K562 (cell line): Measurements from ENCODE around the gene FKBP2. TPM values are rescaled to one million over a fixed set of nuclear protein-coding genes. Genes with fewer than 3 reads are reported as not detected.

Experiments
- CBX3 ChIP-seq, 2 experiments: IDR thresholded peaks; 1 replicate in 1 of 2; 2 replicates in 1 of 2; pipeline ENCODE4 v1.6.1; 2012; ENCODE audit warnings: inconsistent platforms in 2 of 2, low read length in 2 of 2, borderline replicate concordance in 1 of 2, control low read depth in 1 of 2
- ESRRB ChIP-seq: fragments of 250-450 bp; sonication (Bioruptor Pico); IDR thresholded peaks from 2 replicates; pipeline ENCODE4 v1.5.0; 2020; ENCODE audit warnings: mild to moderate bottlenecking, moderate library complexity, borderline replicate concordance
- ETS2 ChIP-seq: IDR thresholded peaks from 2 replicates; pipeline ENCODE4 v1.6.1; 2016; ENCODE audit warnings: borderline replicate concordance, missing genetic modification characterization, mild to moderate bottlenecking, moderate library complexity, missing compliant biosample characterization; ENCODE audit not compliant: poor library complexity, severe bottlenecking
- FOXK1 ChIP-seq: sonication (generic); formaldehyde crosslinking; IDR thresholded peaks from 2 replicates; pipeline ENCODE4 v1.8.0; 2022; ENCODE audit warnings: missing genetic modification reagents, mild to moderate bottlenecking, borderline replicate concordance
- FOXM1 ChIP-seq, 2 experiments: fragments of 450-650 bp in 1 of 2; sonication (generic) in 1 of 2; formaldehyde crosslinking in 1 of 2; IDR thresholded peaks; 2 replicates each; pipeline versions ENCODE4 v1.6.1 to v1.9.0; 2017 to 2022; ENCODE audit warnings: low read depth in 2 of 2, mild to moderate bottlenecking in 2 of 2, missing genetic modification reagents in 1 of 2, moderate library complexity in 1 of 2
- FOXO4 ChIP-seq: fragments of 450-650 bp; formaldehyde crosslinking; IDR thresholded peaks from 2 replicates; pipeline ENCODE4 v1.4.0; 2020; ENCODE audit warnings: mild to moderate bottlenecking, moderate library complexity
- FOXP4 ChIP-seq: sonication (generic); formaldehyde crosslinking; IDR thresholded peaks from 2 replicates; pipeline ENCODE4 v1.8.0; 2022; ENCODE audit warnings: mild to moderate bottlenecking, missing genetic modification reagents, borderline replicate concordance
- KLF10 ChIP-seq: fragments of 250-450 bp; sonication (Bioruptor Pico); IDR thresholded peaks from 2 replicates; pipeline ENCODE4 v1.6.1; 2021; ENCODE audit warnings: matching md5 sums
- KLF6 ChIP-seq: fragments of 250-450 bp; sonication (Bioruptor Pico); IDR thresholded peaks from 2 replicates; pipeline ENCODE4 v1.4.0; 2020; ENCODE audit warnings: mild to moderate bottlenecking, moderate library complexity, borderline replicate concordance
- MCM3 ChIP-seq: fragments of 450-650 bp; IDR thresholded peaks from 2 replicates; pipeline ENCODE4 v1.6.1; 2016
- POLR2A ChIP-seq: fragments of 450-650 bp; conservative IDR thresholded peaks from 2 replicates; pipeline ENCODE4 v1.6.1; 2016
- POLR2G ChIP-seq: fragments of 200-400 bp; formaldehyde crosslinking; IDR thresholded peaks from 2 replicates; pipeline ENCODE4 v1.6.1; 2017; ENCODE audit warnings: low read depth, mild to moderate bottlenecking, antibody characterized with exemption, low read length, moderate library complexity
- PURB ChIP-seq: sonication (generic); formaldehyde crosslinking; IDR thresholded peaks from 2 replicates; pipeline ENCODE4 v1.9.0; 2021; ENCODE audit warnings: low read depth, mild to moderate bottlenecking, missing genetic modification reagents
- STAT5A ChIP-seq: IDR thresholded peaks from 2 replicates; pipeline ENCODE4 v1.6.1; 2012; ENCODE audit warnings: low read length, inconsistent platforms, borderline replicate concordance
- ZBTB5 ChIP-seq: fragments of 450-650 bp; IDR thresholded peaks from 2 replicates; pipeline ENCODE4 v1.6.1; 2017; ENCODE audit warnings: antibody characterized with exemption
- ZFX ChIP-seq: sonication (generic); formaldehyde crosslinking; IDR thresholded peaks from 2 replicates; pipeline ENCODE4 v1.8.0; 2022; ENCODE audit warnings: mild to moderate bottlenecking, missing genetic modification reagents, moderate library complexity
- ZNF780A ChIP-seq: fragments of 250-450 bp; sonication (Bioruptor Pico); IDR thresholded peaks from 2 replicates; pipeline ENCODE4 v1.5.0; 2021; ENCODE audit warnings: mild to moderate bottlenecking
- polyA plus RNA-seq, 8 experiments: library from polyadenylated mRNA; depleted of rRNA in 4 of 8; stranded (reverse) in 5 of 8; unstranded in 3 of 8; fragments of >200 nt; fragmentation: Nextera tagmentation in 2 of 8; fragmentation: Illumina TruSeq in 1 of 8; extraction: Ambion mirVana in 2 of 8; extraction: Trizol in 1 of 8; gene quantifications; 2 replicates each; pipeline versions ENCODE4 v1.2.1 to v1.2.3, GENCODE V29; 2011 to 2014; ENCODE audit warnings: inconsistent platforms in 1 of 8, missing spikeins in 1 of 8
- total RNA-seq, 7 experiments: library from RNA; depleted of rRNA in 6 of 7; stranded (reverse); fragments of >200 nt in 6 of 7; fragmentation: Illumina TruSeq in 2 of 7; extraction: Trizol in 2 of 7; gene quantifications; 2 replicates each; pipeline versions ENCODE4 v1.2.1 to v1.2.3, GENCODE V29; 2011 to 2021; ENCODE audit warnings: low replicate concordance in 1 of 7
- TF ChIP-seq, protein P1 (sequence below): IDR thresholded peaks from 3 replicates; pipeline ENCODE4 v1.6.1; 2011; ENCODE audit warnings: borderline replicate concordance, mild to moderate bottlenecking, moderate library complexity; ENCODE audit not compliant: insufficient read length; ENCODE audit errors: extremely low read depth

The FKBP2 gene
- total and polyA plus RNA-seq, 9 of the 15 experiments (the other 6 are each of a cell fraction or from before 2014, with no cell fraction given) = 3.5 to 151 (median 58.1) TPM

- TF ChIP-seq FOXP4 (CRISPR knock-in tag) (peak; percentile 81; the same call in 1 of the 2 replicates), KLF10 (no peak), PURB (CRISPR knock-in tag) (no peak), POLR2A (peak; percentile 88), FOXO4 (CRISPR knock-in tag) (peak; percentile 32; the same call in 1 of the 2 replicates), STAT5A (no peak), CBX3 (IDR thresholded peaks at IDR 0.05; ENCODE audit: borderline replicate concordance in 1 of 2, low read length in 2 of 2) (0 out of 3 replicates have a peak, but pooled peaks of 1 of the 2 experiments have one; percentile 17), FOXK1 (CRISPR knock-in tag) (no peak; the same call in 1 of the 2 replicates), ETS2 (tag) (peak; percentile 14), ZNF780A (CRISPR knock-in tag) (no peak), FOXM1 (IDR thresholded peaks at IDR 0.05; ENCODE audit: low read depth) (no peak), FOXM1 (CRISPR knock-in tag; IDR thresholded peaks at IDR 0.05; ENCODE audit: low read depth) (no peak), MCM3 (no peak), ZBTB5 (no peak), ESRRB (CRISPR knock-in tag) (no peak), KLF6 (CRISPR knock-in tag) (no peak), POLR2G (peak; percentile 78), ZFX (CRISPR knock-in tag) (peak; percentile 79; the same call in 1 of the 2 replicates)
- TF ChIP-seq, protein P1, sequence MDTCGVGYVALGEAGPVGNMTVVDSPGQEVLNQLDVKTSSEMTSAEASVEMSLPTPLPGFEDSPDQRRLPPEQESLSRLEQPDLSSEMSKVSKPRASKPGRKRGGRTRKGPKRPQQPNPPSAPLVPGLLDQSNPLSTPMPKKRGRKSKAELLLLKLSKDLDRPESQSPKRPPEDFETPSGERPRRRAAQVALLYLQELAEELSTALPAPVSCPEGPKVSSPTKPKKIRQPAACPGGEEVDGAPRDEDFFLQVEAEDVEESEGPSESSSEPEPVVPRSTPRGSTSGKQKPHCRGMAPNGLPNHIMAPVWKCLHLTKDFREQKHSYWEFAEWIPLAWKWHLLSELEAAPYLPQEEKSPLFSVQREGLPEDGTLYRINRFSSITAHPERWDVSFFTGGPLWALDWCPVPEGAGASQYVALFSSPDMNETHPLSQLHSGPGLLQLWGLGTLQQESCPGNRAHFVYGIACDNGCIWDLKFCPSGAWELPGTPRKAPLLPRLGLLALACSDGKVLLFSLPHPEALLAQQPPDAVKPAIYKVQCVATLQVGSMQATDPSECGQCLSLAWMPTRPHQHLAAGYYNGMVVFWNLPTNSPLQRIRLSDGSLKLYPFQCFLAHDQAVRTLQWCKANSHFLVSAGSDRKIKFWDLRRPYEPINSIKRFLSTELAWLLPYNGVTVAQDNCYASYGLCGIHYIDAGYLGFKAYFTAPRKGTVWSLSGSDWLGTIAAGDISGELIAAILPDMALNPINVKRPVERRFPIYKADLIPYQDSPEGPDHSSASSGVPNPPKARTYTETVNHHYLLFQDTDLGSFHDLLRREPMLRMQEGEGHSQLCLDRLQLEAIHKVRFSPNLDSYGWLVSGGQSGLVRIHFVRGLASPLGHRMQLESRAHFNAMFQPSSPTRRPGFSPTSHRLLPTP = no peak
Measured at GRCh38 chr11:64207256-64208085, 33.4 kb upstream of the FKBP2 start (continued).
